ENCODE measurements around the gene EXT2.

GRCh38 chr11:44157019-44157418 is 61.5 kb downstream of the EXT2 start:
- no peak for TF ChIP-seq CTCF (IDR thresholded peaks at IDR 0.05; ENCODE audit: insufficient read depth, low read depth, low read length)
- no peak for TF ChIP-seq EZH2 (IDR thresholded peaks at IDR 0.05; ENCODE audit: insufficient read depth, low read length)

Data from astrocyte (in vitro differentiated cells and primary cell).